Measurements from ENCODE around the gene ECEL1. TPM values are rescaled to one million over a fixed set of nuclear protein-coding genes. Genes with fewer than 3 reads are reported as not detected.

ECEL1 gene
- total and polyA plus RNA-seq, 2 of the 4 experiments (the other 2 are of a cell fraction), result not detected

- H3K4me2 ChIP-seq (ENCODE audit: low read depth, low read length), result no peak overlapping the region
- ATAC-seq (ENCODE audit: low read depth) (no peak), DNase-seq (no peak)
- H3K9ac ChIP-seq (ENCODE audit: low read depth, low read length), result no peak overlapping the region
- H2BK120ac ChIP-seq (ENCODE audit: low read depth, low read length), result no peak overlapping the region
- H3K36me3 ChIP-seq (ENCODE audit: control insufficient read depth, insufficient read depth, low read length), result no peaks in the 10 kb centered on the region
- H4K5ac ChIP-seq (ENCODE audit: low read depth, low read length), result no peak overlapping the region
- H2BK20ac ChIP-seq (ENCODE audit: low read depth, low read length), result no peak overlapping the region
- dilution Hi-C loops (cut with HindIII; ENCODE audit: low sequenced_read_pairs, unreplicated experiment) (no loop called here), in situ Hi-C loops (cut with MboI; ENCODE audit: low sequenced_read_pairs) (no loop called here), intact Hi-C loops (cut with micrococcal nuclease) (no loop called here)
- H3K9me1 ChIP-seq (ENCODE audit: insufficient read depth, low read length), result no peaks in the 10 kb centered on the region
- H3K4me3 ChIP-seq (ENCODE audit: insufficient read depth, low read depth, low read length), result no peak overlapping the region
- POLR2A ChIA-PET (ENCODE audit: unreplicated experiment), result no interaction called here
- H3K27me3 ChIP-seq (ENCODE audit: control insufficient read depth, insufficient read depth, low read length), result peaks cover 5% of the 10 kb centered on the region; the same call in 1 of the 2 replicates
- no peaks in the 10 kb centered on the region for H3K9me3 ChIP-seq (ENCODE audit: control insufficient read depth, insufficient read depth, low read length)
- H3K4me1 ChIP-seq (ENCODE audit: control insufficient read depth, insufficient read depth, low read length), result no peaks in the 10 kb centered on the region
- BruUV-seq (replicated peaks), result no TSS peak
- no CpG with 5 or more reads among the region's 3 CpGs for WGBS, 2 experiments (ENCODE audit: extremely low coverage in 2 of 2, insufficient read length in 1 of 2)
- H2AK5ac ChIP-seq (ENCODE audit: low read depth, low read length), result no peak overlapping the region
- H3K4ac ChIP-seq (ENCODE audit: low read depth, low read length), result no peak overlapping the region
- H3K79me1 ChIP-seq (ENCODE audit: low read depth in 1 of 2, low read length in 2 of 2), result no peaks in the 10 kb centered on the region
- no peak overlapping the region for H3K18ac ChIP-seq (ENCODE audit: low read depth, low read length)
- H4K20me1 ChIP-seq (ENCODE audit: insufficient read depth, low read length), result no peaks in the 10 kb centered on the region
- H2AFZ ChIP-seq (replicated peaks; ENCODE audit: low read length, poor library complexity), result no peak overlapping the region
- TF ChIP-seq RFX5 (IDR thresholded peaks at IDR 0.05; ENCODE audit: low read depth, low read length) (no peak), ELK1 (IDR thresholded peaks at IDR 0.05; ENCODE audit: borderline replicate concordance, low read depth, low read length) (no peak), NFE2L2 (IDR thresholded peaks at IDR 0.05; ENCODE audit: low read depth, low read length) (no peak), CEBPB (IDR thresholded peaks at IDR 0.05; ENCODE audit: low read depth, low read length) (no peak), MXI1 (IDR thresholded peaks at IDR 0.05; ENCODE audit: borderline replicate concordance, low read depth, low read length) (no peak), MAZ (IDR thresholded peaks at IDR 0.05; ENCODE audit: borderline replicate concordance, low read depth, low read length) (no peak), CTCF (conservative IDR thresholded peaks at IDR 0.05; ENCODE audit: low read depth, low read length) (no peak), USF2 (IDR thresholded peaks at IDR 0.05; ENCODE audit: low read depth, low read length) (no peak), RAD21 (IDR thresholded peaks at IDR 0.05; ENCODE audit: low read length) (no peak), FOS (IDR thresholded peaks at IDR 0.05; ENCODE audit: low read depth, low read length) (no peak), RCOR1 (IDR thresholded peaks at IDR 0.05; ENCODE audit: insufficient replicate concordance, low read length) (no peak)
- H3K23ac ChIP-seq (ENCODE audit: low read depth, low read length), result no peak overlapping the region
- CTCF ChIA-PET, result interaction anchor here (1.1 kb wide), 1 partner anchor 20 kb away, joined by 4 read pairs; no protein-coding TSS in a partner anchor
- H2AK9ac ChIP-seq (replicated peaks; ENCODE audit: low read depth, low read length, poor library complexity), result no peak overlapping the region
- no peak overlapping the region for H2BK5ac ChIP-seq (ENCODE audit: low read depth, low read length, poor library complexity, severe bottlenecking)
- H3K56ac ChIP-seq (ENCODE audit: extremely low read depth, insufficient read depth, low read length), result no peak overlapping the region
- no peak overlapping the region for H4K91ac ChIP-seq (ENCODE audit: insufficient read depth, low read depth, low read length)
- H2BK15ac ChIP-seq (ENCODE audit: low read depth, low read length), result no peak overlapping the region
- H3K27ac ChIP-seq (ENCODE audit: insufficient read depth, low read length), result no peak overlapping the region
- no peak overlapping the region for H3K14ac ChIP-seq (replicated peaks; ENCODE audit: low read depth, low read length)
- H4K8ac ChIP-seq (ENCODE audit: low read depth in 2 of 2, low read length in 2 of 2), result no peak overlapping the region
Measured at GRCh38 chr2:232464544-232464885, 23.1 kb downstream of the ECEL1 start.
